ENCODE measurements around the gene MEA1. TPM values are rescaled to one million over a fixed set of nuclear protein-coding genes. Genes with fewer than 3 reads are reported as not detected.

MEA1 gene
- total RNA-seq, 1 donor from 2014 or later: 54.2 TPM

DNA sequence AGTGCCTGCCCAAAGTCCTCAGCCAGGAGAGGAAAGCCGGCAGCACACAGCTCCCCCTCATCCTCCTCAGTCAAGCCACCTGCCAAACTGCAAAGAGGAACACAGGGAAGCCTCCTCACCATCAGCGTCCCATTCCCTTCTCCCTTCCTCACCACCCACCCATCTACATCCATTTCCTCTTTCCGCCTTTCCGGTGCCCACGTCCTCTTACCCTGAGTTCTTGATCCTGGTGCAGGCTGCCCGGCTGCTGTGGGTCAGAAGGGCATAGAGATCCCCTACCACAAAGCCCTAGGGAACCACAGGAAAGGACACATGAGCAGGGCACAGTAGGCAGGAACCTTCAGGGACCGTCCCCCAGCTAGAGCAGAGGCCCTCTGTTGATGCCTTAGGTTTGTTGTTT is 47.2 kb downstream of the MEA1 start:
- no peaks in the 10 kb centered on the region for H3K9me3 Mint-ChIP-seq (ENCODE audit: unreplicated experiment)
- FAIRE-seq: no peak
- Histone ChIP-seq H3K27ac (ENCODE audit: low read depth, low read length) (no peak overlapping the region), H2AFZ (ENCODE audit: low read depth, low read length) (no peak overlapping the region), H3K9ac (ENCODE audit: low read length) (no peak overlapping the region), H3K27me3 (ENCODE audit: insufficient read depth, low read length) (no peaks in the 10 kb centered on the region), H3K4me1 (ENCODE audit: insufficient read depth, low read length) (peaks cover 6% of the 10 kb centered on the region), H3K9me3 (ENCODE audit: insufficient read depth, low read depth, low read length) (no peaks in the 10 kb centered on the region), H3K4me2 (ENCODE audit: low read length) (no peak overlapping the region), H3K36me3 (ENCODE audit: insufficient read depth, low read length) (no peaks in the 10 kb centered on the region), H4K20me1 (ENCODE audit: insufficient read depth, low read length) (peaks cover 3% of the 10 kb centered on the region), H3K79me2 (ENCODE audit: insufficient read depth, low read length) (no peaks in the 10 kb centered on the region), H3K4me3 (ENCODE audit: insufficient read depth, low read depth, low read length) (no peak overlapping the region)
- H3K4me3 Mint-ChIP-seq (ENCODE audit: unreplicated experiment): no peak overlapping the region
- H3K27me3 Mint-ChIP-seq (ENCODE audit: low read depth, unreplicated experiment): peaks cover 8% of the 10 kb centered on the region
- no peak for DNase-seq (ENCODE audit: low read depth)
- peaks cover 9% of the 10 kb centered on the region for H3K4me1 Mint-ChIP-seq (ENCODE audit: low read depth, unreplicated experiment)
- H3K36me3 Mint-ChIP-seq (ENCODE audit: low read depth, unreplicated experiment): peaks cover 21% of the 10 kb centered on the region
- TF ChIP-seq EZH2 (IDR thresholded peaks at IDR 0.05; ENCODE audit: insufficient read depth, low read length): no peak
- TF ChIP-seq CTCF (IDR thresholded peaks at IDR 0.05; ENCODE audit: insufficient read depth, low read depth, low read length): no peak
- H3K27ac Mint-ChIP-seq (ENCODE audit: unreplicated experiment): peak overlapping the region; percentile 69

- H3K27ac Mint-ChIP-seq (ENCODE audit: unreplicated experiment): no peak overlapping the region
- Histone ChIP-seq H4K20me1 (ENCODE audit: insufficient read depth, low read length) (no peaks in the 10 kb centered on the region), H3K9ac (ENCODE audit: low read length) (no peak overlapping the region), H3K4me1 (ENCODE audit: insufficient read depth, low read length) (peaks cover 9% of the 10 kb centered on the region), H3K27ac (ENCODE audit: low read depth, low read length) (no peak overlapping the region), H3K27me3 (ENCODE audit: insufficient read depth, low read length) (peaks cover 3% of the 10 kb centered on the region), H3K9me3 (ENCODE audit: insufficient read depth, low read depth, low read length) (no peaks in the 10 kb centered on the region), H3K36me3 (ENCODE audit: insufficient read depth, low read length) (no peaks in the 10 kb centered on the region), H3K4me2 (ENCODE audit: low read length) (no peak overlapping the region), H3K79me2 (ENCODE audit: insufficient read depth, low read length) (no peaks in the 10 kb centered on the region), H3K4me3 (ENCODE audit: insufficient read depth, low read depth, low read length) (no peak overlapping the region), H2AFZ (ENCODE audit: low read depth, low read length) (no peak overlapping the region)
- no peak overlapping the region for H3K4me3 Mint-ChIP-seq (ENCODE audit: unreplicated experiment)
- TF ChIP-seq EZH2 (IDR thresholded peaks at IDR 0.05; ENCODE audit: insufficient read depth, low read length) (no peak), CTCF (IDR thresholded peaks at IDR 0.05; ENCODE audit: insufficient read depth, low read depth, low read length) (peak; percentile 21)
- peaks cover 24% of the 10 kb centered on the region for H3K36me3 Mint-ChIP-seq (ENCODE audit: low read depth, unreplicated experiment)
- H3K4me1 Mint-ChIP-seq (ENCODE audit: low read depth, unreplicated experiment): no peaks in the 10 kb centered on the region
- peaks cover 20% of the 10 kb centered on the region for H3K27me3 Mint-ChIP-seq (ENCODE audit: low read depth, unreplicated experiment)
- H3K9me3 Mint-ChIP-seq (ENCODE audit: unreplicated experiment): no peaks in the 10 kb centered on the region
- no peak for FAIRE-seq
- no peak for DNase-seq (ENCODE audit: low read depth)
Observed at GRCh38 chr6:42963855-42964605, 49.7 kb downstream of the MEA1 start.

GRCh38 chr6:42963179-42963854 is 50.4 kb downstream of the MEA1 start:
- H3K4me3 ChIP-seq (ENCODE audit: insufficient read depth, low read depth, low read length): no peak overlapping the region
- no peaks in the 10 kb centered on the region for H3K36me3 ChIP-seq (ENCODE audit: insufficient read depth, low read length)
- no peaks in the 10 kb centered on the region for H3K79me2 ChIP-seq (ENCODE audit: insufficient read depth, low read length)
- H3K4me2 ChIP-seq (ENCODE audit: low read length): no peak overlapping the region
- peaks cover 3% of the 10 kb centered on the region for H3K27me3 ChIP-seq (ENCODE audit: insufficient read depth, low read length)
- DNase-seq (ENCODE audit: low read depth) (no peak), FAIRE-seq (no peak)
- no peaks in the 10 kb centered on the region for H3K4me1 Mint-ChIP-seq (ENCODE audit: low read depth, unreplicated experiment)
- H3K4me1 ChIP-seq (ENCODE audit: insufficient read depth, low read length): peaks cover 9% of the 10 kb centered on the region
- H3K4me3 Mint-ChIP-seq (ENCODE audit: unreplicated experiment): no peak overlapping the region
- H3K27ac Mint-ChIP-seq (ENCODE audit: unreplicated experiment): no peak overlapping the region
- H3K36me3 Mint-ChIP-seq (ENCODE audit: low read depth, unreplicated experiment): peaks cover 23% of the 10 kb centered on the region
- peaks cover 20% of the 10 kb centered on the region for H3K27me3 Mint-ChIP-seq (ENCODE audit: low read depth, unreplicated experiment)
- no peak overlapping the region for H3K9ac ChIP-seq (ENCODE audit: low read length)
- no peaks in the 10 kb centered on the region for H3K9me3 Mint-ChIP-seq (ENCODE audit: unreplicated experiment)
- H3K9me3 ChIP-seq (ENCODE audit: insufficient read depth, low read depth, low read length): no peaks in the 10 kb centered on the region
- H2AFZ ChIP-seq (ENCODE audit: low read depth, low read length): no peak overlapping the region
- H3K27ac ChIP-seq (ENCODE audit: low read depth, low read length): no peak overlapping the region
- TF ChIP-seq EZH2 (IDR thresholded peaks at IDR 0.05; ENCODE audit: insufficient read depth, low read length): no peak
- no peak for TF ChIP-seq CTCF (IDR thresholded peaks at IDR 0.05; ENCODE audit: insufficient read depth, low read depth, low read length)
- H4K20me1 ChIP-seq (ENCODE audit: insufficient read depth, low read length): no peaks in the 10 kb centered on the region

Data from astrocyte (in vitro differentiated cells and primary cell).